NCI-H1694 treated with DMSO at 0.1 percent for 48 hours (cell line): ENCODE results near the gene NCF4.

Source experiments
- DNase-seq: peaks from one replicate; lab custom pipeline; 2025; lab: John Stamatoyannopoulos, UW

Gene NCF4

DNA sequence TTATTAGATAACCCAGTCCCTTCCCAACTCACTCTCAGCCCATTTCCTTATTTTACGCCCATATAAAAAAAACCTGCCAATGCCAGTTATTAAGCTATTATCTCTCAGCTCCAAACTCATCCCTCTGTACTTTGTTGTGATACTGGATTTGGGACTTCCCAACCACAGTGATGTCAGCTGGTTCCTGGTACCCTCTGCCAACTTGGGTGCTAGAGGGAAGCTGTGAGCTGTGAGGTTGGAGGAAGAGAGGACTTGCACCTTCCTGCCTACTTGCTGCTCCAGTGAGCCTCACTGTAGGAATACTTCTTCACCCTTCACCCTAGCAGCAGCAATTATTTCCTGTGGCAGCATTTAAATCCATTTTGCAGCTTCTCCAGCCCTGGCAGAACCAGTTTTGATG lies 33.5 kb downstream of the NCF4 start:
- no peak for DNase-seq

DNA sequence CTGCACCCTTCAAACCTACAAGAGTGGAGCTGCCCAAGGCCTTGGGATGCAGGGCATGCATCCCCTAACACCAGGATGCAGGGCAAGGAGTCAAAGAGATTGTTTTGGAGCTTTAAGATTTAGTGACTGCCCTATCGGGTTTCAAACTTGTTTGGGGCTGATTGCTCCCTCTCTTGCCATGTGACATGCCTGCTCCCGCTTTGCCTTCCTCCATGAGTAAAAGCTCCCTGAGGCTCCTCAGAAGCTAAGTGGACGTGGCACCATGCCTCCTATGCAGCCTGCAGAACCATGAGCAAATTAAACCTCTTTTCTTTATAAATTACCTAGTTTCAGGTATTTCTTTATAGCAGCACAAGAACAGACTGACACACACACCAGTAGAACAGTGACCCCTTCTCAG lies 36.8 kb downstream of the NCF4 start:
- DNase-seq: no peak

DNA sequence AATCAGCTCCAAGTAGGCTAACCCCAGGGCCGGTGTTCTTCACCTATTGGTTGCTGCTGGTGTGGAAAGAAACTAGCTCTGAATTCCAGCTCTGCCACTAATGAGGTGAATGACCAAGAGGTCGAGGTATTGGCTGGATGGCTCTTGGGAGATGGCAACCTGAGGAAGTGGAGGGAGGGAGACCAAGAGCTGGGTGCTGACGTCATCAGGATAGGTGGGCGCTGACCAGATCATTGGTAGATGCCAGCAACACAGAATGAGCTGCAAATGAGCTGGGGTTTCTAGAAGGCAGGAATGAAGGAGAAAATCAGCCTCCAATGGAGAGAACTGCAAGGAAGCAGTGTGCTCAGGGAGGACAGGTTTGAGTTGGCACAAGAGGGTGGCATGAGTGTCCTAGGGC lies 37.9 kb downstream of the NCF4 start:
- DNase-seq: no peak

DNA sequence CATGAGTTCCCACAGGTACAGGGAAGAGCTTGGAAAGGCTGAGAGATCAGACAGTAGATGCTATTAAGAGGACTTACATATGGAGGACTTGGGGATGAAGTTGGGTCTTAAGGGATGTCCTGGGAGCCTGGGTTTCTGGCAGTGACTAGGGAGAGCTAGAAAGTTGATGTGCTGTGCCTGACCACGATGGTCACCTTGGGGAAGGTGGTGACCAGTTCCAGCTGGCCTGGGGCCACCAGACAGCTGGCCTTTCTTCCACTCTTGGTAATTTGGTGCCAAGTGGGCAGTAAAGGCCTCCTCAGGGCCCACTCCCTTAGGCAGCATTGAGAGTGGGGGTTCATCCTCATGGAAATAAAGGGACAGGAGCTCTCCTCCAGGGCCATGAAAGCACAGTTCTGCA lies 38.7 kb downstream of the NCF4 start:
- no peak for DNase-seq

DNA sequence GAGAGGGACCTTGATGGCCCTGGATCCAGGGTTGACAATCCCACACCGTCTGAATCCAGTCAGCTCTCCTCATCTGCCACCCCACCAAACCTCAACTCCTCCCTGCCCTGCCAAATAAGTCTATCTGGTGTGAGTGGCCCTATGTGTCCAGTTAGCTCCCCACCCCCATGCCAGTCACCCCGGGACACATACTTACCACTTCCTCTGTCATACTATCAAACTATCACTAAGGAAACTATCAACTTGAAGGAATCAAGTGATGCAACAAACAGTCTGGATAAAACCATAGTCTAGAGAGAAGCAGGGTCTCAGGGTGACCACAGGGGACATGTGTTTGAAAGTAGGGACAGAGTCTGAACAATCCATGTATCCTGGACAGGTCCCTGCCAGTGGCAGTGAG lies 39.4 kb downstream of the NCF4 start:
- DNase-seq: no peak

DNA sequence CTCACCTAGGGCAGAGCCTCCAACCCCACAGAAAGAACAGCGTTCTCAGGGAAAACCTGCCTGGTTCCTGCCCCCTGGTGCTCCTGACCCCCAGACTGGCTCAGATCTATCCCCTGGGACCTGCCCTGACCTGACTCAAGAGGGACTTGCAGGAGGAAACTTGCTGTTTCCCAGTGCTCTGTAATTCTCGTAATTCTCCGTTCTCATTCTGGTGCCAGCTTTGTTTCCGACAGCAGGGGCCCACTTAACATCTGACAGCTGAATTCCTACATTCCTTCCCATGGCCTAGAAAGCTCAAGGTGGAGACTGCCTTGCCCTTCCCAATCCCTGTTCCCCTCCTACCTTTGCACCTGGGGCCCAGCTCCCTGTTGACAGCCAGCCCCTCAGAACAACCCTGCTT lies 40.1 kb downstream of the NCF4 start:
- DNase-seq: no peak

DNA sequence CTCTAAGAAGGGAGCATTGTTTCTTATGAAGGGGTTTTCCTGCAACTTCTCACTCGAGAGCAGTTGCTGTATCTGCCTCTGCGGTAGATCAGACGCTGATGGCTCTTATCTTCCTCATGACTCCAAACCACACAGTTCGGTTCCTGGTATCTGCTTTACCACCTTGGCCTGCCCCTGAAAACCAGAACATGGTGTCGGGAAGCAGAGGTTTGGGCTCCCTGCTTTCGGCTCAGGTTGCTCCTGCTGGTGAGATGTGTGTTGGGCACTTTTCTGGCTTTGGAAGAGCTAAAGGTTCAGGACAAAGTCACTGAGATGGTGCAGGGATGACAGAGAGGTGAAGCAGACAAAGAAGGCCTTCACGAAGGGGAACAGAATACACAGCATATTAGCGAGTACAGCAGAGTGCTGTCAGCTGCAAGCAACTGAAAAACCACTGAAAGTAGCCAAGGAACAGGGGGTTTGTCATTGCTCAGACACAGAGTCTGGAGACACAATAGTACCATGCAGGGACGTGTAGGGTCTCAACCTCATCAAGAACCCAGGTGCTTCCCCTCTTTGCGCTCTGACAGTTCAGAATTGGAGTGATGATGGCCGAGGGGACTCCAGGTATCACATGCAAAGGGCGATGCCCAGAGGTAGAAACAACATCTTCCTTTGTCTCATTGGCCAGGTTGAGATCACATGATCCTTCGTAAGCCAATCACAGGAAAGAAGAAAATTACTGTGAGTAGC lies 40.8 kb downstream of the NCF4 start:
- no peak for DNase-seq

DNA sequence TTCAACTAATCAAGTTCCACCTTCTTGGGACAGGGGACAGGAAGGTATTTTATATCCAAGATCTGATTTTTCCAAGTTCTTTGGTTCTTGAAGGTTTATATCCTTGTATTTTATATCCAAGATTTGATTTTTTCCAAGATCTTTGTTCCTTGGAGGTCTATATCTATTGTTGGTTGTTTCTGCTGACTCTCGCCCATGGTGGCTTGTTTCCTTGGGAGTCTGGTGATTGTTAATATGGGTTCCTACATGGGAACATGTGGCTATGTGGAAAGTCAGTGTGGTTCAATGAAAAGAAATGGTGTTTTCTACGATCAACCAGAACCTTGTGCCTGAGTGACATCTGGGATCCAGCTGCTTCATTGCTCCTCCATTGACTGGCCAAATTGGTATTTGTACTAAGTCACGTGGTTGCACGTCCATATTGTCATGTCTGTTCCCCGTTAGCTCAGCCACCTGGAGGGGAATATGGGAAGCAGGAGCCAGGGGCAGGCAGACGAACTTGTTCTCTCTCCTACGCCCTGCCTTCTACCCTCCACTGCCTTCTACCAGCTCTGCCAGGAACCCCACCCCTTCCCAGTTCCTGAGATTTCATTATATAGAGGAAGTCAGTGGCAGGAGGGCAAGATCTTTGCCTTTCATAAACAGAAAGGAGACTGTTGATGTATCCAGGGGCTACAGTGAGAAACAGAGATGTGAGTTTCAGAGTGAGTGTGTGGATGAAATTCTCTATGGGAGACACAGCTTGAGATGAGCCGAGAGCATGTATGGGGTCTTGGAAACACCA lies 41.5 kb downstream of the NCF4 start:
- DNase-seq: no peak

DNA sequence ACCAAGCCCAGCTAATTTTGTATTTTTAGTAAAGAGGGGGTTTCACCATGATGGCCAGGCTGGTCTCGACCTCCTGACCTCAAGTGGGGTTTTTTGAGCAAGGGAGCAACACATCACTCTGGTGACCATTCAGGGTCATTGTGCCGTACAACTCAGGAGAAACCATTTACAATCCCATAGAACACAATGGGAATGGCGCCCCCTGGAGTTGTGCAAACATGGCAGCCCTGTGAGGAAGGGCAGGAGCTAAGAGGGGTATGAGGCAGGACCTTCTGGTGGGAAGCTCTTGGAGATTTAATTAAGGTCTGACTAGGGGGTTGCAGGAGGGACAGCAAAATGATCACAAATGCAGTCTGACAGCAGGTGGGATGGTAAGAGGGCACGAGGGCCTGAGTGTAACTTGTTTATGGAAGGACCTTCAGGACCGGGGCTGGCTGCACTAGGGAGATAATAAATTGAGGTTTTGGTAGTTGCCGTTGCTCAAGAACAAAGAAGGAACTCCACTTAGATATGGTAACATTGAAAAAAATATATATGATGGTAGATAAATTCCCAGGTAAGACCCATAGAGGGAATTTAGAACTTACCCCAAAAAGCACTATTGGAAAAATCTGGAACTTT lies 43.6 kb downstream of the NCF4 start:
- DNase-seq: no peak

DNA sequence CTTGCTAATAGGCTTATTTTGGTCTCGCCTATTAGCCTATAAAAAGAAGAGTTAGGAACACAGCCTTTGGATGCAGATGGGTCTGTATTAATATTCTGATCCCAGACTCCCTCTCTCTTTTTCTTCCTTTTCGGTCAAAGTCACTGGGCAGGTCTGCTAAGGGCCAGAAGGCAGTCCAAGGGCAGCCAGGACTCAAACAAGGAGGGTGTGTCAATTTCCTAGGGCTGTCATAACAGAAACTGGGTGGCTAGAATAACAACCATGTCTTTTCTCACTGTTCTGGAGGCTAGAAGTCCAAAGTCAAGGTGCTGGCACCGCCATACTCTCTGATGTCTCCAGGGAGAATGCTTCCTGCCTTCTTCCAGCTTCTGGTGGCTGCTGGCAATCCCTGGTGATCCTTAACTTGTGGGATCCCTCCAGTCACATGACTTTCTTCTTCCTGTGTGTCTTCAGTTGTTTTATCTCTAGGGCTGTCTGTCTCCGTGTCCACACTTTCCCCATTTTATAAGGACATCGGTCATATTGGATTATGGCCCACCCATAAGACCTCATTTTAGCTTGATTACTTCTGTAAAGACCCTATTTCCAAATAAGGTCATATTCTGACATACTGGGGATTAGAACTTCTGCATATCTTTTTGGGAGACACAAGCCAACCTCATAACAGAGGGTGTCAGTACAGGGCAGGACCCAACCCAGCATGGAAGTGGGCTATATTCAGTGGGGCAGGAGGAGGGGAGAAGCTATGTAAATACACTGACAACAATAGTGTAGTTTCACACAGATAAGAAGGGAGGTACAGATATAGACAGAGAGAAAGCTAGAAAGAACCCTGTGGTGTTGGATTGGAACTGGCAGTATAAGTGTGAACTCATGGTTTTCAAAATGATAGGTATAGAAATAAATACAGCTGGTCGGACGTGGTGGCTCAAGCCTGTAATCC lies 46.7 kb downstream of the NCF4 start:
- no peak for DNase-seq

DNA sequence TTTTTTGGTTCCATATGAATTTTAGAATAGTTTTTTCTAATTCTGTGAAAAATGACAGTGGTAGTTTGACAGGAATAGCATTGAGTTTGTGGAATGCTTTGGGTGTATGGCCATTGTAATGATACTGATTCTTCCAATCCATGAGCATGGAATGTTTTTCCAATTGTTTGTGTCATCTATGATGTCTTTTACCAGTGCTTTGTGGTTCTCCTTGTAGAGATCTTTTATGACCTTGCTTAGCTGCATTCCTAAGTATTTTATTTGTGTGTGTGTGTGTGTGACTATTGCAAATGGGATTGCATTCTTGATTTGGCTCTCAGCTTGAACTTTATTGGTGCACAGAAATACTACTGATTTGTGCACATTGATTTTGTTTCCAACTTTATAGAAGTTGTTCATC lies 49.7 kb downstream of the NCF4 start:
- DNase-seq: no peak

DNA sequence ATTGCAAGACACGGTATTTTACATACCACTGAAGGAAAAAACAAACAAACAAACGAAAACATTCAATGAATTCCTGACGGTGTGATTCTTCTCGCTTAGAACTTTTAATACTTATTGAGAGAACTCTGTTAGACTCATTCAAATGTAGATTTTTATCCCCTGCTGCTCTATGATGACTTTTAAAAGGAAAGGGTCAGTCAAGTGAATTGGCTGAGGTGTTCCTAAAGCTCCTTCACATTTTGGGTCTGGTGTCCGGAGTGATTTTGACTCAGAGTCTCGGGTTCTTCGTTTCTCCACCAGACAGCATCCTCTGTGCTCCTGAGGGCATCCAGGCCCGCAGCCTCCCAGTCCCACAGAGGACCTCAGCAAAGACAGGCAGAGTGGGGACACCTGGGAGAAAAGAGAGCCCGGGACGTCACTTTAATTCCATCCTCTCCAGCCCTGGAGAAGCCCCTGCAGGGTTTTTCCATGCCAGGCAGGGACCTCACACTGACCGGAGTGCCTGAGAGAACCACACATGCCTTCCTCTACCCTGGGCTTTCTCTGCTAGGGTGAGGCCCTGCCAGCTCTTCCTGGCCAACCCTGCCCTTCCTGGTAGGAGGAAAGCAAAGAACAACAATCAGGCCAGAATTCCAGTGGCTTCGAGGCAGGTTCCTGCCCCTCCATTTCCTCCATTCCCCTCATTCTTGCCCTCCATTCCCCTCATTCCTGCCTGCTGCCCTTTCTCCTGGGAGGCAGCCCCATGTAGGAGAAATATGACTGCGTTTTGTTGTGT lies 51.3 kb downstream of the NCF4 start:
- DNase-seq: no peak

DNA sequence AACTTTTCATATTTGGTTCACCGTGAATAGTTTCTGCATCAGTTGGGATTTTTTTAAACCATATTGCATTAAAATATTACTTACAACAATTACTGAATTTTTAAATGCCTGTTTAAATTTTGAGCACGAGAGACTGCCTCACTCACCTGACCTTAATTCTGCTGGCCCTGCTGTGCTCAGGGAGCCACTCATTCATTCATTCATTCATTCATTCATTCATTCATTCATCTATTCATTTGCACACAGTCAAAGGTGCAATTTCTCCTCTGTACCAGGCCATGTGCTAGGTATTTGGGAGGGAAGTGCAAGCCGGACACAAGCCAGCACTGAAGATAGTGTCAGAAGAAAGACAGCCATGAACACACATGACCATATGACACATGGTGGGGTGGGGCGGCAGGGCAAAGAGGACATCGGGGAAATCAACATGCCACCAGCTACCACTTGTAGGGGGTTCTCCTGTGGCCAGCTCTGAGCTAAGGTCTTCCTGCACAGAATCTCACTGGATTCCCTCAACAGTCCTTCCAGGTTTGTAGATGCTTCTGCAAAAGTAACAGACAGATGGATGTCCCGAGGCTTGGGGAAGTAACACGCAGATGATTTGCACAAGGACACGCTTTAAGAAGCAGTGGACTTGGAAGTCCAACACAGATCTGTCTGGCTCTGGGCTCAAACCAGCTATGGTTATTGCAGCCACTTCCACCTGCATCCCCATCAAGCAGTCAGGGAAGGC lies 52.1 kb downstream of the NCF4 start:
- DNase-seq: no peak

DNA sequence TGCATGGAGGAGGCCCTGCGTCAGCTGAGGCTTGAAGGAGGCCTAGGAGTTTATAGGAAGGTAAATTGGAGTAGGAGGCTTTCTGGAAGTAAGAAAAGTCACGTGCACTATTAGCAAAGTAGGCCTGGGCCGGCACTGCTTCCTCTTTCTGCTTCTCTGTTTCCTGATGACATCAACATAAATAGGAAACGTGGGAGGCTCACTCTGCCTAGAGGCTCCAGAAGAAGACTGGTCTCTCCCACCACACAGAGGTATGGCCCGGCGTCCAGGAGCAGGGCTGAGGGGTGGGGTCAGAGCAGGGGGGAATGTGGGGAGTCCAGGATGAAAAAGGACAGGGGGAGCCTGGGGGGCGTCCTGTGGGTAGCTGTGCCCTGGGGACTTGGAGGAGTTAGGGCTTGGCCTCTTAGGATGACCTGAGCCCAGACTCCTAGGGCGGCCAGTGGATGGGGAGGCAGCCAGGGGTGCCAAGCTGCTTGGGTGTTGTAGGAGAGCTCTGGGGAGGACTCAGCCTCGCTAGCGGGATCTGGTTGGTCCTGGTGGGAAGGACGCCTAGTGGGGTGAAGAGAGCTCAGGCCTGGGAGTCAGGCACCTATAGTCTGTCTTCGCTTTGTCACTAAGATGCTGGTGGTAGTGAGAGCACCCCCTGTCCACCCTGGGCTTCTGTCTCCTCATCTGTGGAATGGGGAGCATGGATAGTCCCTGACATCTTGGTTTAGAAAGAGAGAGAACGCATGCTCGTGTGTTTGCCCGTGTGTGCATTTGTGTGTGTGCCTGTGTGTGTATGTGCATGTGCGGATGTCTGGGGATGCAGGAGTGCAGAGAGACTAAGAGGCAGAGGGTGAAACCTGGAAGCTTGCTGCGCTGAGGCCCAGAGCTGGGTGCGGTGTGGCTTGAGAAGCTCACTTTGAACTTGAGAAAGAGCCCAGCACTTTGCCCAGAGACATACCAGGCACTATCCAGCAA lies 52.9 kb downstream of the NCF4 start, which contains the start of gene CSF2RB:
Gene CSF2RB (plus strand): TSS at position 202 of the 963 bp plus-strand sequence. CDS start 8,580 bp downstream, outside the sequence.
- DNase-seq: no peak

DNA sequence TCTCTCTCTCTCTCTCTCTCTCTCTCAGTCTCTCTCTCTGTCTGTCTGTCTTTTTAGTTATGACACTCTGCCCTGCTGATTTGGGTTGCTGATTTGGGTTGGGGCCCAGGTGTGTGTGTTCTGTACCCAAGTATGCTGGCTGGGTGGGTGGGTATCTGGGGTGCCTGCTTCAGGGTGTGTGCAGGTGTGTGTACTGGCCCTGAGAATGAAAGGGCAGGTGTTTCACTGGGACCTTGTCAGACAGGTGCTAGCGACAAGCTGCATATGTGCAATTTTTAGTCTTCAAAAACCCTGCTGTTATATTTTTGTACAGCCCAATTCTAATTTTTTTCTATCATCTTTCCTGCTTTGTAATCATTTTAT lies 53.6 kb downstream of the NCF4 start:
- DNase-seq: no peak

DNA sequence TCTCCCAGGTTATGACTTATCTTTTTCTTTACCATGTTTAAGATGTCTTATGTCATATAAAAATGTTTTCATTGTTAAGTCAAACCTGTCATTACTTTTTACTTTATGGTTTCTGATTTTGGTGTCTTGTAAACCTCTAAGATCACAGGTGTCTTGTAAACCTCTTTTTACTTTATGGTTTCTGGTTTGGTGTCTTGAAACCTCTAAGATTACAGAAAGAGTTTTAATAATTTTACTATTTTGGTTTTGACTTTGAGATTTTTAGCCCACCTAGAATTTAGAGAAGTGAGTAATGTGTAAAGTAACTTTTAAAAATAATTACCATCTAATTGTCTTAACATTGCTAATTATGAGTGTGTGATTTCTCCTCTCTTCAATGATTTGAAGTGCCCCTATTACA lies 55.2 kb downstream of the NCF4 start:
- DNase-seq: no peak

DNA sequence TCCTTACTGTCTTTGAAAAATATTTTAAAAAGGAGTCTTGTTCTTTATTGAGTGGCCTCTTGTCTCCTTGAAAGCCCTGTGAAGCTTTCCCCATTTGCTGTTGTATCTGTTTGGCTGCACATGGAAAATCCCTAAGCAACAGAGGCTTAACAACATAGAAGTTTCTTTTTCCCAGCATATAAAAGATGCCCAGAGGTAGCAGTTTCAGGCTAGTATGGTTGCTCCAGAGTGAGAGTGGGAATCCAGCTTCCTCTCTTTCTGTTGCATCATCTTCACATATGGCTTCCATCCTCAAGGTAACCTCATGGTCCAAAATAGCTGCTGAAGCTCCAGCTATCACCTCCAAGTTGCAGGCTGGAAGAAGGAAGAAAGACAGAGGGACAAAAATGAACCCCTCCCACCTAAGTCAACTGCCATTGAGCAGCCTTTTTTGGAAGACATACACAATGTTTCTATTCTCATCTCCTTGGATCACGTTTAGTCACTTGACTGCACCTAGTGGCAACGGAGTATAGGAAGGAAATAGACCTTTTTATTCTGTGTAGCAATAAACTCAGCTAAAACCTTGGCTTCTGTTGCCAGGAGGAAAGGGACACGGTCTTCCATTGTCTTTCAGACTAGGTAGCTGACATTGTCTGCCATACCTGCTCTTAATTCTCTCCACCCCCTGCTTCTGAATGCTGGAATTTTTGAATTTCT lies 57.9 kb downstream of the NCF4 start:
- DNase-seq: no peak

DNA sequence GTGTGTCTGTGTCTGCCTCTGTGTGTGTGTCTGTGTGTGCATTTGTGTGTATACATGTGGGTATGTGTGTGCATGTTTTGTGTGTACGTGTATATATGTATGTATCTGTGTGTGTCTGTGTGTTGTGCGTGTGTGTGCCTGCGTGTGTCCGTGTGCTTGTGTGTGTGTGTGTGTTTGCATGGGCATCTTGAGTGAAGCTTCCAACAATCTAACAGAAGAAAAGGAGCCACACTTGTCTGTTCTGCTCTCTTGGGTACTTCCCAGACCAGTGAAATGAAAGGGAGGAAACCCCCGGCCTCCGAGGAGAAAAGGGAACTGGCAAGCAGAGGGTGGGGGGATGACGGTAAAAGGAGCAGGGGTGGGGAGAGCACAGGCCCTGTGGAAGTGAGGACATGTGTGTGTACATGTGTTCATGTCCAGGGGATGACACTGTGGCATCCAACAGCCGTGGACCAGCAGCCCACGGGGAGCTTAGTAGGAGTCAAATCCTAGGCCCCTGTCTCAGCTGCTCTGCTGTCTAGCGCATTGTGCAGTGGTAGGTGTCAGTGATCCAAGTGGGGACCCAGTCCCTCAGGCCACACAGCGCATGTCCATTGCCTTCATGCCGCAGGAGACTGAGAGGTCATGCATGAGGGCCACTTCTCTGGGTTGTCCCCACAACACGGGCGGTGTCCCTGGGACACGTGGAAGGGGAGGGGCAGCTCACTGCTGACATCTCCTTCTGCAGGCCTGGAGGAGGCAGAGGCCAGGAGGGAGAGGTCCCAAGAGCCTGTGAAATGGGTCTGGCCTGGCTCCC lies 60.7 kb downstream of the NCF4 start:
- DNase-seq: no peak
